Stomach (tissue), 9 donors: ENCODE results near the gene F11R. TPM values are rescaled to one million over a fixed set of nuclear protein-coding genes. Genes with fewer than 3 reads are reported as not detected.

ENCODE experiments used
- DNase-seq, 2 donors: peaks; one replicate each; pipeline versions ENCODE4 v3.0.0 to v3.0.0-alpha.2; 2013 to 2019
- H3K27ac ChIP-seq, 5 donors: fragments of 200-600 bp in 4 of 5; sonication (generic) in 4 of 5; one replicate each; pipeline ENCODE4 v1.5.1; 2013 to 2019; ENCODE audit warnings: mild to moderate bottlenecking in 1 of 5, moderate library complexity in 1 of 5
- H3K27me3 ChIP-seq, 3 donors: fragments of 200-600 bp; sonication (generic); one replicate each; pipeline ENCODE4 v1.5.1; 2017 to 2019; ENCODE audit warnings: mixed run types in 1 of 3
- H3K36me3 ChIP-seq, 4 donors: fragments of 200-600 bp; sonication (generic); 1 replicate in 3 of 4; 2 replicates in 1 of 4; pipeline ENCODE4 v1.5.1; 2016 to 2019
- H3K4me1 ChIP-seq, 4 donors: fragments of 200-600 bp; sonication (generic); one replicate each; pipeline ENCODE4 v1.5.1; 2016 to 2019
- H3K4me3 ChIP-seq, 4 donors: fragments of 200-600 bp; sonication (generic) in 3 of 4; one replicate each; pipeline ENCODE4 v1.5.1; 2016 to 2019; ENCODE audit warnings: mild to moderate bottlenecking in 1 of 4
- H3K9me3 ChIP-seq, 4 donors: fragments of 200-600 bp; sonication (generic); one replicate each; pipeline ENCODE4 v1.5.1; 2016 to 2019
- CTCF ChIP-seq, 7 experiments: fragments of 450-650 bp in 4 of 7; fragments of 200-600 bp in 3 of 7; sonication (generic) in 3 of 7; IDR thresholded peaks; one replicate each; pipeline ENCODE4 v1.5.1; 2016 to 2019; ENCODE audit warnings: antibody characterized with exemption in 7 of 7, control low read depth in 2 of 7, mild to moderate bottlenecking in 1 of 7
- EP300 ChIP-seq: sonication (generic); formaldehyde crosslinking; IDR thresholded peaks from one replicate; pipeline ENCODE4 v1.6.1; 2017; ENCODE audit warnings: antibody characterized with exemption
- POLR2A ChIP-seq, 4 donors: fragments of 450-650 bp; IDR thresholded peaks; one replicate each; pipeline ENCODE4 v1.6.1; 2016; ENCODE audit warnings: antibody characterized with exemption in 4 of 4, control low read depth in 2 of 4, mild to moderate bottlenecking in 1 of 4, moderate library complexity in 1 of 4
- POLR2AphosphoS5 ChIP-seq, 3 donors: sonication (generic); formaldehyde crosslinking; IDR thresholded peaks; one replicate each; pipeline ENCODE4 v1.6.1; 2016; ENCODE audit warnings: antibody characterized with exemption in 3 of 3
- WGBS, 5 donors: extraction: QIAGEN DNeasy Blood & Tissue Kit in 3 of 5; methylation state at CpG; one replicate each; pipeline versions ENCODE4 v1.1.5 to v1.1.7; 2013 to 2018; 5-methylcytosine and 5-hydroxymethylcytosine counted together
- intact Hi-C: fragments of 100-400 bp; cut with DNase I; formaldehyde crosslinking; loops from one replicate; pipeline ENCODE4 v1.15.1; 2023; ENCODE audit warnings: low total_unique reads
- polyA plus RNA-seq, 3 donors: library from polyadenylated mRNA; stranded (reverse); fragments of 200-250 nt; gene quantifications; one replicate each; pipeline ENCODE4 v1.2.3, GENCODE V29; 2013
- total RNA-seq, 5 donors: library from RNA; depleted of rRNA; stranded (reverse); fragments of >200 nt; gene quantifications; one replicate each; pipeline versions ENCODE4 v1.1.0 to v1.2.3, GENCODE V29; 2014 to 2016
- donor health status: healthy with polysubstance abuse.
- donor health status: Bipolar disorder and iron deficiency.
- donor health status: healthy.

F11R gene
- total and polyA plus RNA-seq, 8 donors = 7.6 to 130 (median 25.0) TPM

- Histone ChIP-seq H3K4me1 (peaks cover 4 to 13% (median 7%) of the 10 kb centered on the region in 4 donors), H3K9me3 (peaks cover 0 to 8% (median 0%) of the 10 kb centered on the region in 4 donors), H3K4me3 (no peak overlapping the region), H3K27ac (no peak overlapping the region), H3K36me3 (peaks cover 0 to 61% (median 30%) of the 10 kb centered on the region in 4 donors), H3K27me3 (peaks cover 0 to 20% (median 0%) of the 10 kb centered on the region in 3 donors)
- WGBS, 5 donors = 91 to 94% (median 94%) methylated on average over 7 to 10 of the region's 10 CpGs
- DNase-seq = no peak
- TF ChIP-seq POLR2AphosphoS5 (IDR thresholded peaks at IDR 0.05) = no peak
- TF ChIP-seq EP300 = no peak
- no peak for TF ChIP-seq CTCF (IDR thresholded peaks at IDR 0.05)
- no peak for TF ChIP-seq POLR2A (IDR thresholded peaks at IDR 0.05)
- intact Hi-C loops = no loop called here
Measured at GRCh38 chr1:161051219-161051618, 30.3 kb upstream of the F11R start.

GRCh38 chr1:161048949-161049722 lies 28.2 kb upstream of the F11R start:
- Histone ChIP-seq H3K27ac (peak overlapping the region in 1 of 5 donors; percentile 26), H3K27me3 (peaks cover 0 to 3% (median 0%) of the 10 kb centered on the region in 3 donors), H3K4me3 (no peak overlapping the region), H3K4me1 (peaks cover 11 to 19% (median 13%) of the 10 kb centered on the region in 4 donors), H3K36me3 (peaks cover 0 to 51% (median 26%) of the 10 kb centered on the region in 4 donors), H3K9me3 (peaks cover 0 to 8% (median 0%) of the 10 kb centered on the region in 4 donors)
- WGBS, 5 donors = 86 to 93% (median 89%) methylated on average over 5 of the region's 5 CpGs
- DNase-seq = no peak
- TF ChIP-seq POLR2AphosphoS5 (IDR thresholded peaks at IDR 0.05) = no peak
- TF ChIP-seq POLR2A (IDR thresholded peaks at IDR 0.05) = no peak
- no peak for TF ChIP-seq CTCF (IDR thresholded peaks at IDR 0.05)
- TF ChIP-seq EP300 = no peak
- intact Hi-C loops = no loop called here

GRCh38 chr1:161047436-161048420 lies 26.8 kb upstream of the F11R start:
- H3K4me1 ChIP-seq = peaks cover 15 to 31% (median 26%) of the 10 kb centered on the region in 4 donors
- peaks cover 0 to 8% (median 0%) of the 10 kb centered on the region in 4 donors for H3K9me3 ChIP-seq
- H3K27me3 ChIP-seq = no peaks in the 10 kb centered on the region
- H3K36me3 ChIP-seq = peaks cover 7 to 45% (median 24%) of the 10 kb centered on the region in 4 donors
- intact Hi-C loops = no loop called here
- H3K4me3 ChIP-seq = no peak overlapping the region
- no peak for DNase-seq
- H3K27ac ChIP-seq = peak overlapping the region in 2 of 5 donors; percentile 96 to 99
- TF ChIP-seq POLR2A (IDR thresholded peaks at IDR 0.05) (no peak), CTCF (IDR thresholded peaks at IDR 0.05) (no peak), EP300 (no peak), POLR2AphosphoS5 (IDR thresholded peaks at IDR 0.05) (no peak)
- 88 to 96% (median 95%) methylated on average over 18 of the region's 18 CpGs for WGBS, 5 donors

GRCh38 chr1:161046605-161047228 lies 25.8 kb upstream of the F11R start:
- Histone ChIP-seq H3K27me3 (no peaks in the 10 kb centered on the region), H3K4me1 (peaks cover 15 to 34% (median 26%) of the 10 kb centered on the region in 4 donors), H3K27ac (peak overlapping the region; percentile 91 to 99 (median 94)), H3K9me3 (peaks cover 0 to 8% (median 0%) of the 10 kb centered on the region in 4 donors), H3K36me3 (peaks cover 17 to 48% (median 30%) of the 10 kb centered on the region in 4 donors), H3K4me3 (peak overlapping the region; percentile 86 to 96 (median 88))
- peak in 1 of 2 donors; percentile 58 for DNase-seq
- TF ChIP-seq POLR2AphosphoS5 (IDR thresholded peaks at IDR 0.05) = no peak
- intact Hi-C loops = no loop called here
- 38 to 63% (median 53%) methylated on average over 2 of the region's 2 CpGs for WGBS, 5 donors
